GM12878 (cell line): Measurements from ENCODE around the gene HID1. TPM values are rescaled to one million over a fixed set of nuclear protein-coding genes. Genes with fewer than 3 reads are reported as not detected.

ENCODE experiments used
- ATAC-seq: fragments of 200-7000 bp; cut with Tn5 transposase; 3 replicates; pipeline ENCODE4 v1.9.1; 2020; ENCODE audit warnings: mild to moderate bottlenecking, moderate library complexity
- BruUV-seq: library from RNA; stranded (reverse); fragments of 400-500 nt; replicated peaks from 2 replicates; lab custom pipeline; 2021; lab: Mats Ljungman, UMichigan
- CTCF ChIA-PET: fragments of 300-600 bp; sonication (Branson Sonifier 250); formaldehyde crosslinking; extraction: SDS; loops from one replicate; lab custom pipeline; 2021; ENCODE audit warnings: inconsistent platforms; lab: Yijun Ruan, JAX
- POLR2A ChIA-PET: fragments of 350-600 bp; formaldehyde crosslinking; extraction: SDS; loops from one replicate; lab custom pipeline; 2021; ENCODE audit warnings: inconsistent platforms; lab: Charles Lee
- RAD21 ChIA-PET: fragments of 300-600 bp; sonication (Branson Sonifier 250); formaldehyde crosslinking; loops from one replicate; lab custom pipeline; 2023; ENCODE audit warnings: antibody characterized with exemption; ENCODE audit not compliant: unreplicated experiment; lab: Charles Lee
- SMC1A ChIA-PET: fragments of 300-600 bp; sonication (Branson Sonifier 250); formaldehyde crosslinking; loops from one replicate; lab custom pipeline; 2023; ENCODE audit not compliant: unreplicated experiment, uncharacterized antibody; lab: Charles Lee
- DNase-seq: peaks from one replicate; pipeline ENCODE4 v3.0.0-alpha.2; 2011; ENCODE audit warnings: low read depth, low spot score
- FAIRE-seq: peaks from 3 replicates; lab custom pipeline; 2011; peaks lifted over from hg19 to GRCh38; lab: Jason Lieb, UNC
- H2AFZ ChIP-seq: 2 replicates; pipeline ENCODE4 v1.6.0; 2011; ENCODE audit warnings: low read depth, low read length, control low read depth; ENCODE audit not compliant: control insufficient read depth
- H3K27ac ChIP-seq: 2 replicates; pipeline ENCODE4 v1.5.1; 2011; ENCODE audit warnings: control low read depth; ENCODE audit not compliant: control insufficient read depth, insufficient read depth
- H3K27me3 ChIP-seq, 2 experiments: replicated peaks in 1 of 2; 2 replicates each; pipeline versions ENCODE4 v1.6.0 to v1.6.1; 2011; ENCODE audit warnings: low read length in 1 of 2; ENCODE audit not compliant: control insufficient read depth in 2 of 2, insufficient read depth in 2 of 2
- H3K36me3 ChIP-seq, 2 experiments: 2 replicates each; pipeline ENCODE4 v1.5.1; 2011; ENCODE audit warnings: low read length in 1 of 2; ENCODE audit not compliant: control insufficient read depth in 2 of 2, insufficient read depth in 2 of 2
- H3K4me1 ChIP-seq: 2 replicates; pipeline ENCODE4 v1.6.1; 2011; ENCODE audit warnings: mild to moderate bottlenecking, low read length, moderate library complexity, mixed read lengths; ENCODE audit not compliant: control insufficient read depth, insufficient read depth
- H3K4me2 ChIP-seq: 2 replicates; pipeline ENCODE4 v1.6.0; 2011; ENCODE audit warnings: control low read depth; ENCODE audit not compliant: control insufficient read depth, insufficient read depth
- H3K4me3 ChIP-seq: fragments of 200-600 bp; sonication (generic); 2 replicates; pipeline ENCODE4 v1.5.1; 2016
- H3K79me2 ChIP-seq: 2 replicates; pipeline ENCODE4 v1.6.0; 2011; ENCODE audit warnings: low read length; ENCODE audit not compliant: control insufficient read depth, insufficient read depth
- H3K9ac ChIP-seq: 2 replicates; pipeline ENCODE4 v1.8.0; 2011; ENCODE audit warnings: low read length, control low read depth, mixed read lengths; ENCODE audit not compliant: control insufficient read depth, insufficient read depth
- H3K9me3 ChIP-seq: replicated peaks from 3 replicates; pipeline ENCODE4 v1.5.1; 2011; ENCODE audit warnings: mild to moderate bottlenecking, low read length; ENCODE audit not compliant: control insufficient read depth, insufficient read depth
- H4K20me1 ChIP-seq: 2 replicates; pipeline ENCODE4 v1.6.0; 2011; ENCODE audit not compliant: control insufficient read depth, insufficient read depth
- ATF7 ChIP-seq: fragments of 450-650 bp; IDR thresholded peaks from 2 replicates; pipeline ENCODE4 v1.6.1; 2016; ENCODE audit warnings: low read depth, mild to moderate bottlenecking
- BCL3 ChIP-seq: IDR thresholded peaks from 2 replicates; pipeline ENCODE4 v1.6.1; 2011; ENCODE audit warnings: borderline replicate concordance, low read depth, mild to moderate bottlenecking, moderate library complexity, low read length; ENCODE audit not compliant: insufficient read depth, poor library complexity, severe bottlenecking
- DPF2 ChIP-seq: fragments of 450-650 bp; IDR thresholded peaks from 2 replicates; pipeline ENCODE4 v1.6.1; 2017; ENCODE audit warnings: mild to moderate bottlenecking
- E4F1 ChIP-seq: fragments of 450-650 bp; IDR thresholded peaks from 2 replicates; pipeline ENCODE4 v1.6.1; 2018; ENCODE audit warnings: borderline replicate concordance, mild to moderate bottlenecking; ENCODE audit not compliant: partially characterized antibody
- LARP7 ChIP-seq: fragments of 450-650 bp; IDR thresholded peaks from 2 replicates; pipeline ENCODE4 v1.6.1; 2017; ENCODE audit warnings: mild to moderate bottlenecking
- NR2F1 ChIP-seq: fragments of 450-650 bp; conservative IDR thresholded peaks from 2 replicates; pipeline ENCODE4 v1.6.1; 2017; ENCODE audit warnings: mild to moderate bottlenecking
- RUNX3 ChIP-seq: IDR thresholded peaks from 2 replicates; pipeline ENCODE4 v1.6.1; 2012; ENCODE audit warnings: low read length, inconsistent platforms
- SMC3 ChIP-seq: IDR thresholded peaks from 2 replicates; pipeline ENCODE4 v1.6.1; 2011; ENCODE audit warnings: low read length, improper control_type of control experiment, borderline replicate concordance
- STAT3 ChIP-seq: IDR thresholded peaks from 2 replicates; pipeline ENCODE4 v1.6.1; 2011; ENCODE audit warnings: low read depth, low read length, improper control_type of control experiment
- SUZ12 ChIP-seq: fragments of 200-600 bp; sonication (generic); IDR thresholded peaks from one replicate; pipeline ENCODE4 v1.6.1; 2018; ENCODE audit warnings: antibody characterized with exemption, mild to moderate bottlenecking; ENCODE audit not compliant: unreplicated experiment
- WRNIP1 ChIP-seq: IDR thresholded peaks from 2 replicates; pipeline ENCODE4 v1.6.1; 2011; ENCODE audit warnings: low read depth, low read length, improper control_type of control experiment, borderline replicate concordance
- YBX1 ChIP-seq: fragments of 450-650 bp; IDR thresholded peaks from 2 replicates; pipeline ENCODE4 v1.6.1; 2016; ENCODE audit warnings: antibody characterized with exemption
- whole genome bisulfite sequencing: methylation state at CpG from one replicate; pipeline ENCODE4 v1.1.6; 2016; ENCODE audit warnings: low lambda C conversion rate; ENCODE audit not compliant: insufficient replicate concordance, insufficient coverage; ENCODE audit errors: missing lambda C conversion rate; 5-methylcytosine and 5-hydroxymethylcytosine counted together
- in situ Hi-C: fragments of 300-500 bp; cut with MboI; formaldehyde crosslinking; loops from 9 replicates; pipeline ENCODE4 v1.14.3; 2018; ENCODE audit warnings: mixed read lengths
- intact Hi-C: fragments of 100-400 bp; cut with micrococcal nuclease; formaldehyde crosslinking; loops from one replicate; pipeline ENCODE4 v1.14.2; 2022; ENCODE audit not compliant: unreplicated experiment
- polyA plus RNA-seq, 11 experiments: library from polyadenylated mRNA; depleted of rRNA in 4 of 11; unstranded in 6 of 11; stranded (reverse) in 5 of 11; fragments of >200 nt; fragmentation: Nextera tagmentation in 4 of 11; fragmentation: Illumina TruSeq in 1 of 11; extraction: Ambion mirVana in 4 of 11; extraction: Trizol in 1 of 11; gene quantifications; 1 replicate in 1 of 11; 2 replicates in 10 of 11; pipeline versions ENCODE4 v1.2.1 to v1.2.3, GENCODE V29; 2011 to 2016; ENCODE audit warnings: inconsistent platforms in 2 of 11, missing spikeins in 2 of 11, low read depth in 1 of 11
- total RNA-seq, 4 experiments: library from RNA; depleted of rRNA in 3 of 4; stranded (reverse); fragments of >200 nt in 3 of 4; fragmentation: Illumina TruSeq in 1 of 4; extraction: Trizol in 1 of 4; gene quantifications; 2 replicates each; pipeline versions ENCODE4 v1.2.1 to v1.2.3, GENCODE V29; 2013 to 2021
- TF ChIP-seq, protein P1 (sequence below): IDR thresholded peaks from 2 replicates; pipeline ENCODE4 v1.6.1; 2012; ENCODE audit warnings: low read depth, low read length, improper control_type of control experiment
- TF ChIP-seq, protein P2 (sequence below): fragments of 450-650 bp; IDR thresholded peaks from 2 replicates; pipeline ENCODE4 v1.6.1; 2016; ENCODE audit warnings: mild to moderate bottlenecking

Gene HID1
- total and polyA plus RNA-seq, 10 of the 15 experiments (the other 5 are each of a cell fraction or from before 2014, with no cell fraction given): 0.04 to 0.77 (median 0.32) TPM; not detected in 2

DNA sequence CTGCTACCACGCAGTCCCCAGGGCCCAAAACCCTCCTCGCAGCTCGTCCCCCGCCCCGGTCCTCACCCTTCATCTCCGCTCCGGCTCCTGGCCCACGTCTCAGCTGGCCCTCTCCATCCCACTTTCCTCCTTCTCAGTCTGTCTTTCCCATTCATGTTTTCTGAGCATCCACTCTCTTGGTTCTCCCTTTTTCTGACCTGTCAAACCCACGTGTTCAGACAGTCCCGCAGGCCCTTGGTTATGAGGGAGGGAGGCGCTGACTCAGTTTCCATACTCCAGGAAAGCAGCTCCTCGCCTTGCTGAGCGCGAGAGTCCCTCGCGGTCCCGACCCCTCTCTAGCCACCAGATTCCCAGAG, 392 bp upstream of the HID1 start:
- no TSS peak for BruUV-seq
- RAD21 ChIA-PET: interaction anchor here (1.0 kb wide), 1 partner anchor 40 kb away, joined by 3 read pairs; no protein-coding TSS in a partner anchor
- no peak overlapping the region for H3K27ac ChIP-seq
- DNase-seq: no peak
- no peak; the same call in 2 of the 3 replicates for ATAC-seq
- no peaks in the 10 kb centered on the region for H3K36me3 ChIP-seq
- WGBS: 16% methylated on average over 16 of the region's 17 CpGs
- peaks cover 7 to 11% of the 10 kb centered on the region in 2 experiments; a peak in 3 of 4 replicates for H3K27me3 ChIP-seq
- H2AFZ ChIP-seq: no peak overlapping the region; the same call in 1 of the 2 replicates
- CTCF ChIA-PET: interaction anchor here (1.2 to 12.7 kb wide), 4 partner anchors 11 to 229 kb away, joined by 4 to 92 read pairs (median 6); partner anchors contain the start of gene MRPL58
- intact Hi-C loops: no loop called here
- H3K4me2 ChIP-seq: peak overlapping the region; percentile 83
- no peaks in the 10 kb centered on the region for H4K20me1 ChIP-seq
- no peak overlapping the region for H3K9ac ChIP-seq
- POLR2A ChIA-PET: interaction anchor here (0.6 to 1.5 kb wide), 2 partner anchors 10 to 460 kb away, joined by 3 to 6 read pairs; no protein-coding TSS in a partner anchor
- no peak for FAIRE-seq
- no peaks in the 10 kb centered on the region for H3K79me2 ChIP-seq
- H3K4me3 ChIP-seq: no peak overlapping the region
- in situ Hi-C loops: no loop called here
- H3K9me3 ChIP-seq: no peaks in the 10 kb centered on the region
- SMC1A ChIA-PET: interaction anchor here (1.7 kb wide), 1 partner anchor 11 kb away, joined by 6 read pairs; no protein-coding TSS in a partner anchor
- TF ChIP-seq BCL3 (no peak), RUNX3 (no peak), STAT3 (no peak), E4F1 (no peak), LARP7 (no peak), SMC3 (no peak), YBX1 (no peak), SUZ12 (no peak), NR2F1 (no peak), WRNIP1 (no peak), ATF7 (no peak), DPF2 (no peak)
- TF ChIP-seq, protein P1, sequence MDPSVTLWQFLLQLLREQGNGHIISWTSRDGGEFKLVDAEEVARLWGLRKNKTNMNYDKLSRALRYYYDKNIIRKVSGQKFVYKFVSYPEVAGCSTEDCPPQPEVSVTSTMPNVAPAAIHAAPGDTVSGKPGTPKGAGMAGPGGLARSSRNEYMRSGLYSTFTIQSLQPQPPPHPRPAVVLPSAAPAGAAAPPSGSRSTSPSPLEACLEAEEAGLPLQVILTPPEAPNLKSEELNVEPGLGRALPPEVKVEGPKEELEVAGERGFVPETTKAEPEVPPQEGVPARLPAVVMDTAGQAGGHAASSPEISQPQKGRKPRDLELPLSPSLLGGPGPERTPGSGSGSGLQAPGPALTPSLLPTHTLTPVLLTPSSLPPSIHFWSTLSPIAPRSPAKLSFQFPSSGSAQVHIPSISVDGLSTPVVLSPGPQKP: no peak
- TF ChIP-seq, protein P2, sequence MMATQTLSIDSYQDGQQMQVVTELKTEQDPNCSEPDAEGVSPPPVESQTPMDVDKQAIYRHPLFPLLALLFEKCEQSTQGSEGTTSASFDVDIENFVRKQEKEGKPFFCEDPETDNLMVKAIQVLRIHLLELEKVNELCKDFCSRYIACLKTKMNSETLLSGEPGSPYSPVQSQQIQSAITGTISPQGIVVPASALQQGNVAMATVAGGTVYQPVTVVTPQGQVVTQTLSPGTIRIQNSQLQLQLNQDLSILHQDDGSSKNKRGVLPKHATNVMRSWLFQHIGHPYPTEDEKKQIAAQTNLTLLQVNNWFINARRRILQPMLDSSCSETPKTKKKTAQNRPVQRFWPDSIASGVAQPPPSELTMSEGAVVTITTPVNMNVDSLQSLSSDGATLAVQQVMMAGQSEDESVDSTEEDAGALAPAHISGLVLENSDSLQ: no peak
- no peaks in the 10 kb centered on the region for H3K4me1 ChIP-seq
